ENCODE results near the gene CERK. TPM values are rescaled to one million over a fixed set of nuclear protein-coding genes. Genes with fewer than 3 reads are reported as not detected.

Gene CERK
- total and polyA plus RNA-seq, 10 donors = 13.7 to 47.1 (median 34.8) TPM

Other genes starting within 250 kb of the CERK start
- 10 to 100 TPM in 2 of 7 donors, 1 to 10 TPM in 5; 4.3 to 12.7 (median 8.0) TPM for gene CELSR1, start 200.6 kb downstream of the CERK start, total RNA-seq
- 10 to 100 TPM in 2 of 3 donors, 1 to 10 TPM in 1; 8.2 to 13.1 (median 11.4) TPM for gene CELSR1, start 200.6 kb downstream of the CERK start, polyA plus RNA-seq
- 10 to 100 TPM; 20.8 to 46.1 (median 33.1) TPM for gene GRAMD4, start 117.9 kb downstream of the CERK start, total RNA-seq
- 10 to 100 TPM; 16.0 to 26.3 (median 21.5) TPM for gene GRAMD4, start 117.9 kb downstream of the CERK start, polyA plus RNA-seq
- gene TBC1D22A, start 24.4 kb upstream of the CERK start, total RNA-seq = 10 to 100 TPM; 40.1 to 66.9 (median 54.8) TPM
- 10 to 100 TPM; 17.2 to 34.0 (median 25.9) TPM for gene TBC1D22A, start 24.4 kb upstream of the CERK start, polyA plus RNA-seq

All from spleen (tissue), 10 donors.